Uterus (tissue), 2 donors: Measurements from ENCODE around the gene TRABD.

Source experiments
- POLR2A ChIP-seq, 2 donors: fragments of 450-650 bp; IDR thresholded peaks; one replicate each; pipeline ENCODE4 v1.6.1; 2016; ENCODE audit warnings: antibody characterized with exemption in 2 of 2, mild to moderate bottlenecking in 1 of 2, moderate library complexity in 1 of 2
- TF ChIP-seq, protein P1 (sequence below), 4 experiments: fragments of 200-600 bp in 2 of 4; fragments of 450-650 bp in 2 of 4; sonication (generic) in 2 of 4; IDR thresholded peaks; one replicate each; pipeline ENCODE4 v1.5.1; 2016 to 2019; ENCODE audit warnings: antibody characterized with exemption in 4 of 4, mild to moderate bottlenecking in 2 of 4, moderate library complexity in 1 of 4

DNA sequence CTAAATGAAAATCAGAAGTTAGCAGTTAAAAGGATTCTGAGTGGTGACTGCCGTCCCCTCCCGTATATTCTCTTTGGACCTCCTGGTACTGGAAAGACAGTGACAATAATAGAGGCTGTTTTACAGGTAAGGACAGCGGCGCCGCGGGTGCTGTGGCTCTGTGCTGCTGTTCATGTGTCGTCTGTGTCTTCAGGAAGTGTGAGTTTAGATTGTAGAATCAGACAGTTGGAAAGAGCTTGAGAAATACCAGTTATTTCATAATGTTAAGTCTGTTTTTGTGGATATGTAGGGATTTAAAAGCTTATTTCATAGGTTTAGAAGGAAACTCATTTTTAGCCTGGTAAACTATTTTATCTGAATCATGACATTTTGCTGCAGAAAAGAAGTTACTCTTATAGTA lies 42.6 kb upstream of the TRABD start:
- no peak for TF ChIP-seq POLR2A (IDR thresholded peaks at IDR 0.05)
- TF ChIP-seq, protein P1, sequence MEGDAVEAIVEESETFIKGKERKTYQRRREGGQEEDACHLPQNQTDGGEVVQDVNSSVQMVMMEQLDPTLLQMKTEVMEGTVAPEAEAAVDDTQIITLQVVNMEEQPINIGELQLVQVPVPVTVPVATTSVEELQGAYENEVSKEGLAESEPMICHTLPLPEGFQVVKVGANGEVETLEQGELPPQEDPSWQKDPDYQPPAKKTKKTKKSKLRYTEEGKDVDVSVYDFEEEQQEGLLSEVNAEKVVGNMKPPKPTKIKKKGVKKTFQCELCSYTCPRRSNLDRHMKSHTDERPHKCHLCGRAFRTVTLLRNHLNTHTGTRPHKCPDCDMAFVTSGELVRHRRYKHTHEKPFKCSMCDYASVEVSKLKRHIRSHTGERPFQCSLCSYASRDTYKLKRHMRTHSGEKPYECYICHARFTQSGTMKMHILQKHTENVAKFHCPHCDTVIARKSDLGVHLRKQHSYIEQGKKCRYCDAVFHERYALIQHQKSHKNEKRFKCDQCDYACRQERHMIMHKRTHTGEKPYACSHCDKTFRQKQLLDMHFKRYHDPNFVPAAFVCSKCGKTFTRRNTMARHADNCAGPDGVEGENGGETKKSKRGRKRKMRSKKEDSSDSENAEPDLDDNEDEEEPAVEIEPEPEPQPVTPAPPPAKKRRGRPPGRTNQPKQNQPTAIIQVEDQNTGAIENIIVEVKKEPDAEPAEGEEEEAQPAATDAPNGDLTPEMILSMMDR (IDR thresholded peaks at IDR 0.05): no peak
